ENCODE data around the gene S100A4. TPM values are rescaled to one million over a fixed set of nuclear protein-coding genes. Genes with fewer than 3 reads are reported as not detected.

S100A4 gene
- total and polyA plus RNA-seq, 9 donors = 12.7 to 160 (median 45.3) TPM

- no peak for DNase-seq
- Histone ChIP-seq H3K27ac (peak overlapping the region in 1 of 2 donors; percentile 27), H3K4me3 (no peak overlapping the region), H3K27me3 (no peaks in the 10 kb centered on the region), H3K36me3 (no peaks in the 10 kb centered on the region), H3K4me1 (ENCODE audit: insufficient read depth) (peaks cover 16% of the 10 kb centered on the region), H3K9me3 (no peaks in the 10 kb centered on the region)
- TF ChIP-seq POLR2A (IDR thresholded peaks at IDR 0.05) (no peak), EP300 (IDR thresholded peaks at IDR 0.05) (no peak), CTCF (IDR thresholded peaks at IDR 0.05) (no peak)
- intact Hi-C loops (cut with DNase I) = loop anchor here in 1 of 4 donors (5.0 to 10.0 kb wide), 2 partner anchors 49 to 207 kb away; partner anchors contain the start of gene S100A9
- WGBS, 3 donors = 96 to 100% (median 96%) methylated on average over 3 of the region's 3 CpGs
Measured at GRCh38 chr1:153561466-153561985, 15.9 kb upstream of the S100A4 start.

- H3K27me3 ChIP-seq = no peaks in the 10 kb centered on the region
- H3K36me3 ChIP-seq = no peaks in the 10 kb centered on the region
- intact Hi-C loops (cut with DNase I) = loop anchor here in 1 of 4 donors (5.0 to 10.0 kb wide), 2 partner anchors 49 to 206 kb away; partner anchors contain the start of gene S100A9
- H3K27ac ChIP-seq = peak overlapping the region in 1 of 2 donors; percentile 27
- H3K4me3 ChIP-seq = no peak overlapping the region
- H3K4me1 ChIP-seq (ENCODE audit: insufficient read depth) = peaks cover 11% of the 10 kb centered on the region
- H3K9me3 ChIP-seq = no peaks in the 10 kb centered on the region
- no peak for TF ChIP-seq CTCF (IDR thresholded peaks at IDR 0.05)
- TF ChIP-seq POLR2A (IDR thresholded peaks at IDR 0.05) = no peak
- no peak for TF ChIP-seq EP300 (IDR thresholded peaks at IDR 0.05)
- WGBS, 3 donors = 56 to 70% (median 67%) methylated on average over 10 of the region's 10 CpGs
- peak in 1 of 5 donors; percentile 38 for DNase-seq
Measured at GRCh38 chr1:153560771-153561465, 15.3 kb upstream of the S100A4 start.

DNA sequence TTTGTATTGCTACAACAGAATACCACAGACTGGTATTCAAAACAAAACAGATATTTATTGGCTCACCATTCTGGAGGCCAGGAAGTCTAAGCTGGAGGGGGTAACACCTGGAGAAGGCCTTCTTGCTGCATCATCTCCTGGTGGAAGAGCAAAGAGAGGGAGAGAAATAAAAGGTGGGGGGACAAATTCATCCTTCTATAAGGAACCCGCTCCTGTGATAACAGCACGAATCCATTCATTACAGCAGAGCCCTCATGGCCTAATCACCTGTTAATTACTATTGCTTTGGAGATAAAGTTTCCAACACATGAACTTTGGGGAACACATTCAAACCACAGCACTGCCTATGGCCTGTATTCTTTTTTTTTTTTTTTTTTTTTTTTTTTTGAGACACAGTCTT lies 14.6 kb upstream of the S100A4 start:
- H3K36me3 ChIP-seq = no peaks in the 10 kb centered on the region
- H3K27ac ChIP-seq = no peak overlapping the region
- intact Hi-C loops (cut with DNase I) = loop anchor here in 1 of 4 donors (5.0 to 10.0 kb wide), 2 partner anchors 48 to 205 kb away; partner anchors contain the start of gene S100A9
- H3K4me3 ChIP-seq = no peak overlapping the region
- DNase-seq = no peak
- peaks cover 4% of the 10 kb centered on the region for H3K4me1 ChIP-seq (ENCODE audit: insufficient read depth)
- H3K9me3 ChIP-seq = no peaks in the 10 kb centered on the region
- H3K27me3 ChIP-seq = no peaks in the 10 kb centered on the region
- 93 to 97% (median 94%) methylated on average over 2 of the region's 2 CpGs for WGBS, 3 donors
- TF ChIP-seq POLR2A (IDR thresholded peaks at IDR 0.05) = no peak
- TF ChIP-seq EP300 (IDR thresholded peaks at IDR 0.05) = no peak
- no peak for TF ChIP-seq CTCF (IDR thresholded peaks at IDR 0.05)

- WGBS, 3 donors = 92 to 96% (median 93%) methylated on average over 3 of the region's 3 CpGs
- no peaks in the 10 kb centered on the region for H3K36me3 ChIP-seq
Measured at GRCh38 chr1:153557877-153558276, 12.3 kb upstream of the S100A4 start.

More at GRCh38 chr1:153557877-153558276, 12.3 kb upstream of the S100A4 start:
- no peak for TF ChIP-seq POLR2A (IDR thresholded peaks at IDR 0.05)
- no peak for TF ChIP-seq EP300 (IDR thresholded peaks at IDR 0.05)
- TF ChIP-seq CTCF (IDR thresholded peaks at IDR 0.05) = no peak
- no peak overlapping the region for H3K4me3 ChIP-seq
- H3K4me1 ChIP-seq (ENCODE audit: insufficient read depth) = peaks cover 15% of the 10 kb centered on the region
- no peak for DNase-seq
- H3K27ac ChIP-seq = no peak overlapping the region
- intact Hi-C loops (cut with DNase I) = loop anchor here in 1 of 4 donors (10.0 kb wide), 1 partner anchor 407 kb away; the partner anchor contains the start of genes CREB3L4 and SLC39A1
- no peaks in the 10 kb centered on the region for H3K9me3 ChIP-seq
- H3K27me3 ChIP-seq = no peaks in the 10 kb centered on the region
